ENCODE data around the gene SORL1.

- TF ChIP-seq GATA2 (IDR thresholded peaks at IDR 0.05; ENCODE audit: low read depth, low read length) (no peak), GATA3 (IDR thresholded peaks at IDR 0.05; ENCODE audit: low read depth, low read length) (no peak)
Measured at GRCh38 chr11:121465709-121466062, 13.6 kb downstream of the SORL1 start.
